ENCODE measurements around the gene CLCN1. TPM values are rescaled to one million over a fixed set of nuclear protein-coding genes. Genes with fewer than 3 reads are reported as not detected.

The CLCN1 gene
- total RNA-seq, 1 experiment from 2014 or later: 0.55 TPM

GRCh38 chr7:143389316-143390103 lies 73.6 kb downstream of the CLCN1 start:
- Histone ChIP-seq H3K9me2 (replicated peaks; ENCODE audit: low read length) (no peaks in the 10 kb centered on the region), H3K27me3 (ENCODE audit: low read length) (no peaks in the 10 kb centered on the region), H3K9ac (ENCODE audit: low read length) (no peak overlapping the region), H3K4me2 (ENCODE audit: low read length) (no peak overlapping the region), H3K79me2 (ENCODE audit: low read length) (peaks cover 29% of the 10 kb centered on the region), H3K4me3 (ENCODE audit: low read length) (no peak overlapping the region), H3K4me1 (ENCODE audit: insufficient read depth, low read length) (peaks cover 9% of the 10 kb centered on the region; the same call in 1 of the 2 replicates), H3K9me3 (ENCODE audit: low read length) (no peaks in the 10 kb centered on the region), H2AFZ (ENCODE audit: low read length) (no peak overlapping the region), H3K36me3 (ENCODE audit: low read depth, low read length) (peaks cover 28% of the 10 kb centered on the region), H4K20me1 (ENCODE audit: low read length) (peaks cover 29% of the 10 kb centered on the region), H3F3A (ENCODE audit: low read length, unreplicated experiment) (no peaks in the 10 kb centered on the region), H3K27ac (ENCODE audit: low read length) (no peak overlapping the region)
- ChIA-PET CTCF (no interaction called here), POLR2A (ENCODE audit: unreplicated experiment) (no interaction called here)
- no peak for ATAC-seq
- intact Hi-C loops (cut with micrococcal nuclease): no loop called here
- TF ChIP-seq EZH2 (IDR thresholded peaks at IDR 0.05; ENCODE audit: low read length, unreplicated experiment) (no peak), CTCF (conservative IDR thresholded peaks at IDR 0.05; ENCODE audit: low read depth, low read length) (0 out of 2 replicates have a peak, but pooled peaks have one; percentile 16)
- DNase-seq: no peak
- no TSS peak for BruUV-seq (replicated peaks)

- BruUV-seq (replicated peaks): no TSS peak
- no peaks in the 10 kb centered on the region for H3K27me3 ChIP-seq (ENCODE audit: low read length)
- TF ChIP-seq EZH2 (IDR thresholded peaks at IDR 0.05; ENCODE audit: low read length, unreplicated experiment): no peak
- TF ChIP-seq CTCF (conservative IDR thresholded peaks at IDR 0.05; ENCODE audit: low read depth, low read length): no peak
- no peak for TF ChIP-seq EZH2phosphoT487 (IDR thresholded peaks at IDR 0.05; ENCODE audit: borderline replicate concordance, low read length)
- H3F3A ChIP-seq (ENCODE audit: low read length, unreplicated experiment): no peaks in the 10 kb centered on the region
- H3K27ac ChIP-seq (ENCODE audit: low read length): no peak overlapping the region
- intact Hi-C loops (cut with micrococcal nuclease): no loop called here
- no peak for ATAC-seq
- peaks cover 22% of the 10 kb centered on the region; the same call in 1 of the 2 replicates for H4K20me1 ChIP-seq (ENCODE audit: low read length)
- POLR2A ChIA-PET (ENCODE audit: unreplicated experiment): interaction anchor here (0.6 kb wide), 1 partner anchor 127 kb away, joined by 3 read pairs; the partner anchor contains the start of gene GSTK1
- H3K9ac ChIP-seq (ENCODE audit: low read length): no peak overlapping the region
- no peak overlapping the region for H3K4me3 ChIP-seq (ENCODE audit: low read length)
- DNase-seq: no peak
- H3K4me1 ChIP-seq (ENCODE audit: insufficient read depth, low read length): 0 out of 2 replicates have a peak, but pooled peaks cover 1% of the 10 kb centered on the region
- peaks cover 22% of the 10 kb centered on the region for H3K79me2 ChIP-seq (ENCODE audit: low read length)
- no peak overlapping the region for H2AFZ ChIP-seq (ENCODE audit: low read length)
- no peak overlapping the region for H3K4me2 ChIP-seq (ENCODE audit: low read length)
- H3K36me3 ChIP-seq (ENCODE audit: low read depth, low read length): peaks cover 21% of the 10 kb centered on the region
- H3K9me3 ChIP-seq (ENCODE audit: low read length): no peaks in the 10 kb centered on the region
- no peaks in the 10 kb centered on the region for H3K9me2 ChIP-seq (replicated peaks; ENCODE audit: low read length)
- CTCF ChIA-PET: no interaction called here
Observed at GRCh38 chr7:143390104-143390772, 74.3 kb downstream of the CLCN1 start.
